GM13977 (cell line): ENCODE measurements around the gene MYBPH.

Experiments used
- DNase-seq: peaks from one replicate; pipeline ENCODE4 v3.0.0; 2012; ENCODE audit warnings: low spot score
- in situ Hi-C: fragments of 300-500 bp; cut with MboI; formaldehyde crosslinking; loops from one replicate; pipeline ENCODE4 v1.12.0; 2022; ENCODE audit warnings: low sequenced_read_pairs, low pct_unique_long_range_greater_than_20kb, mixed read lengths, inconsistent platforms; ENCODE audit not compliant: unreplicated experiment
- TF ChIP-seq, protein P1 (sequence below): IDR thresholded peaks from 2 replicates; pipeline ENCODE4 v1.5.1; 2012; ENCODE audit warnings: mild to moderate bottlenecking, control low read depth; ENCODE audit not compliant: insufficient read depth; ENCODE audit errors: extremely low read depth, missing control alignments

The MYBPH gene

DNA sequence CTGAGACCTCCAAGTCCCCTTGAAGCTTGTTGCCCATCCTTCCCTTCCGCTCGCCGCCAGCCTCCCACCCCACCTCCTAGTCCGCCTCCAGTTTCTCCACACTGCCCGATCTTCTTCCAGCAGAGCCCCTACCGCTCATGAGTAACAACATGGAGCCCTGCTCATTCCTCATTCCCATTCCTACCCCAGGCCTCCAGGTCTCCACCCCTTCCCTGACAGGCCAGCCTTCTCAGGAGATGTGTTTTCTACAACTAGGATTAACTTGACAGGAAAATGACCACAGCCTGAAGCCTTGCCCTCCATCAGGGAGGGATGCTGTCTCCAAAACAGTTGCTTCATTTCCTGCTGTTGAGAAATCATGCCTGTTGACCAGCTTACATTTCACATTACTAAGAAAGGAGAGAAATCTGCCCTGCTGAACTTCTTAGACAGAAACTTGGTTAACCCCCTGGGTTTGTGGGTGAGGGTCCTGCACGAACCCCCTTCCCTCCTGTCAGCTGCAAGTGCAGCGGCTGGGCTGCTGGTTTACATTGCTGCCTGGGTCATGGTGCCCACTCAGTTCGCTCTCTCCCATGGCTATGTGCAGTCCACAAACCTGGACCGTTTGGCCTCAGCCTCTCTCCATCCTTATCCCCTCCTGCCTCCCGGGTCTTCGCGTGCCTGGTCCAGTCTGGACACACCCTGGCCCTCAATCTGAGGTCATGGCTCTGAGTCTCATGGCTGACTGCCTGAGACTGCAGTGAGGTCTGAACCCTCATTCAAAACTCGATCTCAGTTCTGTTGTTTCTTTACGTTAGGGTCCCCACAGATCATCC, 27.0 kb upstream of the MYBPH start:
- TF ChIP-seq, protein P1, sequence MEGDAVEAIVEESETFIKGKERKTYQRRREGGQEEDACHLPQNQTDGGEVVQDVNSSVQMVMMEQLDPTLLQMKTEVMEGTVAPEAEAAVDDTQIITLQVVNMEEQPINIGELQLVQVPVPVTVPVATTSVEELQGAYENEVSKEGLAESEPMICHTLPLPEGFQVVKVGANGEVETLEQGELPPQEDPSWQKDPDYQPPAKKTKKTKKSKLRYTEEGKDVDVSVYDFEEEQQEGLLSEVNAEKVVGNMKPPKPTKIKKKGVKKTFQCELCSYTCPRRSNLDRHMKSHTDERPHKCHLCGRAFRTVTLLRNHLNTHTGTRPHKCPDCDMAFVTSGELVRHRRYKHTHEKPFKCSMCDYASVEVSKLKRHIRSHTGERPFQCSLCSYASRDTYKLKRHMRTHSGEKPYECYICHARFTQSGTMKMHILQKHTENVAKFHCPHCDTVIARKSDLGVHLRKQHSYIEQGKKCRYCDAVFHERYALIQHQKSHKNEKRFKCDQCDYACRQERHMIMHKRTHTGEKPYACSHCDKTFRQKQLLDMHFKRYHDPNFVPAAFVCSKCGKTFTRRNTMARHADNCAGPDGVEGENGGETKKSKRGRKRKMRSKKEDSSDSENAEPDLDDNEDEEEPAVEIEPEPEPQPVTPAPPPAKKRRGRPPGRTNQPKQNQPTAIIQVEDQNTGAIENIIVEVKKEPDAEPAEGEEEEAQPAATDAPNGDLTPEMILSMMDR: no peak
- in situ Hi-C loops: no loop called here
- no peak for DNase-seq

DNA sequence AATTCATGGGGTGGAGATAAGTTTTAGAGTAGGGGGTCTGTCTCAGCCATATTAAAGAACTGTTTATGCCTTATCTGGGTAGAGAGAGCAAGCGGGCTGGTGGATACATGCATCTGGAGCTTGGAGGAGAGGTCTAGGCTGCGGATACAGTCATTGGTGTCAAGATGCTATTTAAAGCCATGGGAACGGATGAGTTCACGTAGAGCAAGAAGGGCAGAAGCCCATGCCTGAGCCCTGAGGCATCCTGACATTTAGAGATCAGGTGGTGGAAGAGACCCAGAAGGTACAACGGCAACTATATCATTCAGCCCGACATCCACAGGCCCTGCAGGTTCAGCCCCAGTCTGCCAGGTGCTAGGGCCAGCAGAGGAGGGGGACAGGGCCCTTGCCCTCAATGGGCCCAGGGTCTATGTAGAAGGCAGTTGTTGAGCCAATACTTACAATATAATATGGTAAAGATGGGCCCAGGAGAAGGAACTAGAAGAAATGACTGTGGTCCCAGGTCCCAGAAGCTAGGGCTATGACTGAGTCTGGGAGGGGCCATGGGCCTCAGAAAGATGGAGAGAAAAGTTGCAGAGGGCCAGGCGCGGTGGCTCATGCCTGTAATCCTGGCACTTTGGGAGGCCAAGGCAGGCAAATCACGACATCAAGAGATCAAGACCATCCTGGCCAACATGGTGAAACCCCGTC, 26.0 kb upstream of the MYBPH start:
- in situ Hi-C loops: no loop called here
- no peak for DNase-seq

DNA sequence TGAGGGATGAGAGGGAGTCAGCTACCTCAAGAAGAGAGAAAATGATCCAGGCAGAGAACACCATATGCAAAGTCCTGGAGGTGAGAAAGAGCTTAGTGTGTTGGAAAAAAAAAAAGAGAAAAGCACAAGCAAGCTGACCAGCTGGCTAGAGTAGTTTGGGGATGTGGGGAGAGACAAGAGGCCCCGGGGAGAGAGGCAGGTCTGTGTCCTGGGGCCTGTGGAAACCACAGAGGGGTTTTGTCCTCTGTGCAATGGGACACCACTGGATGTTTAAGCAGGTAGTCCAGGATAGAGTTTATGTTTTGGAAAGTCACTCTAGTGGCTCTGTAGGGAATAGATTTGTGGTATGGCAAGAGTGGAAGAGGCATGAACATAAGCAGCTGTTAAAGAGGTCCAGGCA, 25.3 kb upstream of the MYBPH start:
- TF ChIP-seq, protein P1: no peak
- no peak for DNase-seq
- in situ Hi-C loops: no loop called here

More for the DNA sequence above, 26.0 kb upstream of the MYBPH start:
- TF ChIP-seq, protein P1: no peak

DNA sequence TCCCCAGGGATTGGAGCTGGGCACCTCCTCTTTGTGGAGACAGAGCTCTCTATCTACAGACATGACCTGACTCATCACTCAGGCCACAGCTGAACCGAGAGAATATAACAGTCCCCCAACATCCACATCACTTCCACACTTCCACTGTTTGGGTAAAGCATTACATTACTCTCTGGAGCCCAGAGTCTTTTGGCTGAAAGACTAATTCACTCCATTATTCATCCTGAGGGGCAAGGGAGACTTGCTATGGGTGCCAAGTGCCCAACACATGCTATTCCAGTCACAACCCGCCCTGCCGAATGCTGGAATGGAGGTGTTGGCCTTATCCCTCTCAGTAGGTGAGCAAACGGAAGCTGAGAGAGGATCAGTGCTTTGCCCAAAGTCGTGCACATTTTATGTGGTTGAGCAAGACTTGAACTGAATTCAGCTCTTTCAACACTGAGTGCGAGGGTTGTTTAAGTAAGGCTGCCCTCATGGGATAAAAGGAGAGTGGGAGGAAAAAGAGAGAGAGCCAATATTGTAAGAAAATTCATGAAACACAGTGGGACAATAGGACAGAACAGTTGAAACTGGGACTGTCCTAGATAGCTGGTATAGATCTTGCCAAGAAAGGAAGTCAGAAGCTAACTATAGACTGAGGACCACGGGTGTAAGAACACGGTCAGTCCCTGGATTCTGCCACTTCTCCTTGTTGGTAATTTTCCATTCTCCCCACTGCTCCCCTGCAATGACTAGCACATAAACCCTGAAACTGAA, 24.4 kb upstream of the MYBPH start:
- DNase-seq: no peak
- TF ChIP-seq, protein P1: no peak
- in situ Hi-C loops: no loop called here

DNA sequence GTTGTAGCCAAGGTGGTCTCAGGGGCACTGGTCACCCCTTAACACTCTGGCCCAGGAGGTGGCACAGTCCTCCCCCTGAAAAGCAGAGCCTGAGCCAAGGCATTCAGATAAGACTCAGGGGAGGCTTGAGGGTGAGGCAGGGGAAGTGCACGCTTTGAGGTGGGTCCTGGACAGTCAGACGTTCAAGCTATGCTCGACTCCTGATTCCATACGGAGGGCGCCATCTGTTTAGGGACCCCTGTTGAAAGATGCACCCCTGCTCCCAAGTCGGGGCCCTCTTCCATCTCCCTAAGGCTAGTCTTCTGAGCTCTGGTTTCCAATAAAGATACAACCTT, 23.8 kb upstream of the MYBPH start:
- in situ Hi-C loops: no loop called here
- TF ChIP-seq, protein P1: no peak
- no peak for DNase-seq

DNA sequence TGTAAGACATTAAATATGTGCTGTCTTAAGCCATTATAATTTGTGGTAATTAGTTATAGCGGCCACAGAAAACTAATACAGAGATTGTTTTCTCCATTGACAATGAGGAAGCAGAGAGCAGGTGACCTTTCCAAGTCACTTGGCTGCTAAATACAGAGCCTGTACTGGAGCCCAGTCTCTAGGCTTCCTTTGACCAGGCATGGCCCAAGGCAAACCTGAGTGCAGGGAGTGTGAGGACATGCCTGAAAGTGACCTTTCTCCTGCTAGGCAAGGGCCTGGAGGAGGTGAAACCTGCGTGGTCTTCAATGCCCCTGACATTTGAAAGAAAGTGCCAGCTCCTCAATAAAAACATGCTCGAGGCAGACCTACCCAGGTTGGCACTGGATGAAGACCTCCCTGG, 23.4 kb upstream of the MYBPH start:
- in situ Hi-C loops: no loop called here
- TF ChIP-seq, protein P1: no peak
- no peak for DNase-seq
